Measurements from ENCODE around the gene ZBTB7C. TPM values are rescaled to one million over a fixed set of nuclear protein-coding genes. Genes with fewer than 3 reads are reported as not detected.

Gene ZBTB7C
- total RNA-seq, 1 experiment from 2014 or later = 0.18 TPM

- H3K27me3 Mint-ChIP-seq (ENCODE audit: insufficient read depth, unreplicated experiment) = no peaks in the 10 kb centered on the region
- BruUV-seq (replicated peaks) = no TSS peak
- CTCF ChIA-PET = no interaction called here
Observed at GRCh38 chr18:48090021-48090420, 319.2 kb downstream of the ZBTB7C start.

GRCh38 chr18:48085781-48086487 lies 323.2 kb downstream of the ZBTB7C start:
- no peak overlapping the region for H3K4me3 ChIP-seq (ENCODE audit: low read depth, low read length)
- Mint-ChIP-seq H3K4me3 (ENCODE audit: unreplicated experiment) (no peak overlapping the region), H3K4me1 (ENCODE audit: low read depth, unreplicated experiment) (no peaks in the 10 kb centered on the region), H3K27ac (ENCODE audit: unreplicated experiment) (no peak overlapping the region), H3K27me3 (ENCODE audit: insufficient read depth, unreplicated experiment) (no peaks in the 10 kb centered on the region), H3K36me3 (ENCODE audit: insufficient read depth, unreplicated experiment) (peaks cover 5% of the 10 kb centered on the region), H3K9me3 (ENCODE audit: unreplicated experiment) (no peaks in the 10 kb centered on the region)
- no peaks in the 10 kb centered on the region for H3K9me3 ChIP-seq
- no peaks in the 10 kb centered on the region for H3K36me3 ChIP-seq (ENCODE audit: control insufficient read depth, insufficient read depth, low read length)
- TF ChIP-seq CTCF (IDR thresholded peaks at IDR 0.05; ENCODE audit: insufficient read depth in 1 of 2, low read depth in 1 of 2, low read length in 1 of 2, severe bottlenecking in 1 of 2, unreplicated experiment in 1 of 2) = no peak
- no peak for DNase-seq
- CTCF ChIA-PET = no interaction called here
- BruUV-seq (replicated peaks) = no TSS peak
- intact Hi-C loops (cut with micrococcal nuclease; ENCODE audit: unreplicated experiment) = no loop called here
- POLR2A ChIA-PET = no interaction called here
- H3K27me3 ChIP-seq (replicated peaks; ENCODE audit: control insufficient read depth, insufficient read depth, low read length) = no peaks in the 10 kb centered on the region
- H3K4me1 ChIP-seq = no peaks in the 10 kb centered on the region

More at GRCh38 chr18:48090021-48090420, 319.2 kb downstream of the ZBTB7C start:
- H3K27ac Mint-ChIP-seq (ENCODE audit: unreplicated experiment) = no peak overlapping the region
- H3K36me3 ChIP-seq (ENCODE audit: control insufficient read depth, insufficient read depth, low read length) = no peaks in the 10 kb centered on the region
- TF ChIP-seq CTCF (IDR thresholded peaks at IDR 0.05; ENCODE audit: insufficient read depth in 1 of 2, low read depth in 1 of 2, low read length in 1 of 2, severe bottlenecking in 1 of 2, unreplicated experiment in 1 of 2) = no peak
- H3K4me1 ChIP-seq = no peaks in the 10 kb centered on the region
- POLR2A ChIA-PET = no interaction called here
- H3K9me3 ChIP-seq = no peaks in the 10 kb centered on the region
- intact Hi-C loops (cut with micrococcal nuclease; ENCODE audit: unreplicated experiment) = no loop called here
- no peaks in the 10 kb centered on the region for H3K9me3 Mint-ChIP-seq (ENCODE audit: unreplicated experiment)
- H3K4me3 Mint-ChIP-seq (ENCODE audit: unreplicated experiment) = no peak overlapping the region
- no peak for DNase-seq
- peaks cover 5% of the 10 kb centered on the region for H3K36me3 Mint-ChIP-seq (ENCODE audit: insufficient read depth, unreplicated experiment)
- no peak overlapping the region for H3K4me3 ChIP-seq (ENCODE audit: low read depth, low read length)
- H3K4me1 Mint-ChIP-seq (ENCODE audit: low read depth, unreplicated experiment) = no peaks in the 10 kb centered on the region
- H3K27me3 ChIP-seq (replicated peaks; ENCODE audit: control insufficient read depth, insufficient read depth, low read length) = no peaks in the 10 kb centered on the region

DNA sequence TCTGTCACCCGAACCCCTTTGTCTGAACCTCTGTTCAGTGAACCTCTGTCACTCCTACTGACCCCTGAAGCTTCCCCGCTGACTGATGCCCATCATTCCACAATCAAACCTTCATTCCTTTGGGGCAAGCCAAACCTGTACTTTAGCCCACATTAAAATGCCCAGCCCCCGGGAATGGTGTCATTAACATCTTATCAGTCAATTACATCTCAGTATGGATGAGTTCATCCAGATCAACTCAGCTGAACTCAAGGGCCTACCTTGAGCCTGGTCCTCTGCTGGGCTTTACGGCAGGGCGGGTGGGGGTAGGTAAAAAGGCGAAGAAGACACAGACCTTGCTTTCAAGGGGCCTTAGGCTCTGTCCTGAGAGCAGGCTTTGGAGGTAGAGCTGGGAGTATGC lies 324.3 kb downstream of the ZBTB7C start:
- CTCF ChIA-PET = no interaction called here
- H3K9me3 Mint-ChIP-seq (ENCODE audit: unreplicated experiment) = no peaks in the 10 kb centered on the region
- H3K27me3 Mint-ChIP-seq (ENCODE audit: insufficient read depth, unreplicated experiment) = peaks cover 2% of the 10 kb centered on the region

More for the DNA sequence above, 324.3 kb downstream of the ZBTB7C start:
- Mint-ChIP-seq H3K27ac (ENCODE audit: unreplicated experiment) (no peak overlapping the region), H3K36me3 (ENCODE audit: insufficient read depth, unreplicated experiment) (peaks cover 5% of the 10 kb centered on the region), H3K4me1 (ENCODE audit: low read depth, unreplicated experiment) (no peaks in the 10 kb centered on the region), H3K4me3 (ENCODE audit: unreplicated experiment) (no peak overlapping the region)
- no peaks in the 10 kb centered on the region for H3K9me3 ChIP-seq
- DNase-seq = no peak
- H3K27me3 ChIP-seq (replicated peaks; ENCODE audit: control insufficient read depth, insufficient read depth, low read length) = no peaks in the 10 kb centered on the region
- BruUV-seq (replicated peaks) = no TSS peak
- no peaks in the 10 kb centered on the region for H3K4me1 ChIP-seq
- H3K36me3 ChIP-seq (ENCODE audit: control insufficient read depth, insufficient read depth, low read length) = no peaks in the 10 kb centered on the region
- H3K4me3 ChIP-seq (ENCODE audit: low read depth, low read length) = no peak overlapping the region
- intact Hi-C loops (cut with micrococcal nuclease; ENCODE audit: unreplicated experiment) = no loop called here
- POLR2A ChIA-PET = no interaction called here
- no peak for TF ChIP-seq CTCF (IDR thresholded peaks at IDR 0.05; ENCODE audit: insufficient read depth in 1 of 2, low read depth in 1 of 2, low read length in 1 of 2, severe bottlenecking in 1 of 2, unreplicated experiment in 1 of 2)
